Small intestine (tissue), 7 donors: Measurements from ENCODE around the gene MEG3. TPM values are rescaled to one million over a fixed set of nuclear protein-coding genes. Genes with fewer than 3 reads are reported as not detected.

Source experiments
- DNase-seq, 2 donors: peaks; one replicate each; pipeline versions ENCODE4 v3.0.0 to v3.0.0-alpha.2; 2013
- FAIRE-seq: peaks from 2 replicates; lab custom pipeline; 2012; peaks lifted over from hg19 to GRCh38; lab: Jason Lieb, UNC
- H3K27ac ChIP-seq, 3 donors: one replicate each; pipeline ENCODE4 v1.5.1; 2013; ENCODE audit warnings: low read length in 2 of 3, mild to moderate bottlenecking in 2 of 3, control low read depth in 1 of 3, inconsistent platforms in 1 of 3, low read depth in 1 of 3, moderate library complexity in 1 of 3
- H3K27me3 ChIP-seq, 3 donors: one replicate each; pipeline ENCODE4 v1.6.1; 2013; ENCODE audit warnings: low read length in 3 of 3, inconsistent platforms in 1 of 3; ENCODE audit not compliant: control insufficient read depth in 3 of 3, insufficient read depth in 3 of 3
- H3K36me3 ChIP-seq, 3 donors: one replicate each; pipeline ENCODE4 v1.6.1; 2013; ENCODE audit warnings: low read length in 3 of 3, inconsistent platforms in 1 of 3, low read depth in 1 of 3, mild to moderate bottlenecking in 1 of 3, moderate library complexity in 1 of 3; ENCODE audit not compliant: control insufficient read depth in 3 of 3, insufficient read depth in 2 of 3
- H3K4me1 ChIP-seq, 3 donors: one replicate each; pipeline ENCODE4 v1.6.1; 2013; ENCODE audit warnings: low read length in 2 of 3, inconsistent platforms in 1 of 3, low read depth in 1 of 3, mild to moderate bottlenecking in 1 of 3, moderate library complexity in 1 of 3; ENCODE audit not compliant: control insufficient read depth in 3 of 3, insufficient read depth in 2 of 3
- H3K4me3 ChIP-seq, 3 donors: one replicate each; pipeline ENCODE4 v1.5.1; 2013; ENCODE audit warnings: low read length in 3 of 3, control low read depth in 1 of 3, inconsistent platforms in 1 of 3, low read depth in 1 of 3, mild to moderate bottlenecking in 1 of 3, moderate library complexity in 1 of 3
- H3K9me3 ChIP-seq, 2 donors: one replicate each; pipeline ENCODE4 v1.6.1; 2013; ENCODE audit warnings: low read depth in 1 of 2, low read length in 1 of 2; ENCODE audit not compliant: control insufficient read depth in 2 of 2, insufficient read depth in 1 of 2
- WGBS, 3 donors: extraction: QIAGEN DNeasy Blood & Tissue Kit; methylation state at CpG; one replicate each; pipeline ENCODE4 v1.1.7; 2013; 5-methylcytosine and 5-hydroxymethylcytosine counted together
- polyA plus RNA-seq, 4 donors: library from polyadenylated mRNA; stranded (reverse) in 3 of 4; unstranded in 1 of 4; fragments of 200-250 nt in 3 of 4; fragments of 120-200 nt in 1 of 4; gene quantifications; one replicate each; pipeline versions ENCODE4 v1.2.1 to v1.2.3, GENCODE V29; 2013
- donor health status: healthy with polysubstance abuse.
- donor health status: control.
- donor health status: control.
- donor health status: Bipolar disorder and iron deficiency.
- donor health status: healthy.

The MEG3 gene
- polyA plus RNA-seq, 4 donors, result 5.1 to 86.5 (median 14.6) TPM

- no peak overlapping the region for H3K27ac ChIP-seq
- H3K9me3 ChIP-seq, result no peaks in the 10 kb centered on the region
- H3K27me3 ChIP-seq, result peaks cover 2 to 15% (median 3%) of the 10 kb centered on the region in 3 donors
- DNase-seq (no peak), FAIRE-seq (no peak)
- peaks cover 0 to 4% (median 0%) of the 10 kb centered on the region in 3 donors for H3K4me1 ChIP-seq
- H3K36me3 ChIP-seq, result peaks cover 0 to 13% (median 0%) of the 10 kb centered on the region in 3 donors
- WGBS, 3 donors, result 65 to 69% (median 65%) methylated on average over 22 of the region's 22 CpGs
- no peak overlapping the region for H3K4me3 ChIP-seq
Observed at GRCh38 chr14:100896369-100897060, 70.6 kb downstream of the MEG3 start.

- WGBS, 3 donors, result 57 to 63% (median 60%) methylated on average over 11 of the region's 11 CpGs
- Histone ChIP-seq H3K27me3 (peaks cover 2 to 32% (median 3%) of the 10 kb centered on the region in 3 donors), H3K4me3 (no peak overlapping the region), H3K27ac (no peak overlapping the region), H3K36me3 (peaks cover 0 to 16% (median 0%) of the 10 kb centered on the region in 3 donors), H3K9me3 (no peaks in the 10 kb centered on the region), H3K4me1 (peaks cover 0 to 4% (median 0%) of the 10 kb centered on the region in 3 donors)
- DNase-seq, result no peak
- FAIRE-seq, result no peak
Observed at GRCh38 chr14:100898465-100898864, 72.5 kb downstream of the MEG3 start.

GRCh38 chr14:100898935-100899883 is 73.3 kb downstream of the MEG3 start:
- peaks cover 0 to 13% (median 0%) of the 10 kb centered on the region in 3 donors for H3K36me3 ChIP-seq
- H3K9me3 ChIP-seq, result no peaks in the 10 kb centered on the region
- no peak overlapping the region for H3K27ac ChIP-seq
- FAIRE-seq (no peak), DNase-seq (peak in 1 of 2 donors; percentile 4)
- H3K4me1 ChIP-seq, result peaks cover 0 to 4% (median 0%) of the 10 kb centered on the region in 3 donors
- 34 to 52% (median 45%) methylated on average over 21 of the region's 21 CpGs for WGBS, 3 donors
- peaks cover 2 to 38% (median 3%) of the 10 kb centered on the region in 3 donors for H3K27me3 ChIP-seq
- H3K4me3 ChIP-seq, result no peak overlapping the region

GRCh38 chr14:100899884-100900771 is 74.2 kb downstream of the MEG3 start:
- peaks cover 0 to 13% (median 0%) of the 10 kb centered on the region in 3 donors for H3K36me3 ChIP-seq
- H3K9me3 ChIP-seq, result no peaks in the 10 kb centered on the region
- H3K4me3 ChIP-seq, result no peak overlapping the region
- FAIRE-seq (no peak), DNase-seq (peak in 1 of 2 donors; percentile 1)
- H3K4me1 ChIP-seq, result peaks cover 0 to 4% (median 0%) of the 10 kb centered on the region in 3 donors
- 8 to 15% (median 14%) methylated on average over 19 of the region's 19 CpGs for WGBS, 3 donors
- peaks cover 2 to 46% (median 3%) of the 10 kb centered on the region in 3 donors for H3K27me3 ChIP-seq
- no peak overlapping the region for H3K27ac ChIP-seq

- H3K4me3 ChIP-seq, result no peak overlapping the region
- H3K4me1 ChIP-seq, result peaks cover 0 to 4% (median 0%) of the 10 kb centered on the region in 3 donors
- 41 to 58% (median 48%) methylated on average over 14 to 15 of the region's 15 CpGs for WGBS, 3 donors
- no peak overlapping the region for H3K27ac ChIP-seq
- H3K9me3 ChIP-seq, result no peaks in the 10 kb centered on the region
- FAIRE-seq, result no peak
- peaks cover 0 to 13% (median 0%) of the 10 kb centered on the region in 3 donors for H3K36me3 ChIP-seq
- peak in 1 of 2 donors; percentile 6 for DNase-seq
- peaks cover 2 to 52% (median 3%) of the 10 kb centered on the region in 3 donors for H3K27me3 ChIP-seq
Observed at GRCh38 chr14:100900837-100901390, 75.0 kb downstream of the MEG3 start.

GRCh38 chr14:100901391-100902183 is 75.7 kb downstream of the MEG3 start:
- Histone ChIP-seq H3K36me3 (peaks cover 0 to 13% (median 0%) of the 10 kb centered on the region in 3 donors), H3K27ac (no peak overlapping the region), H3K27me3 (peaks cover 2 to 58% (median 3%) of the 10 kb centered on the region in 3 donors), H3K4me1 (peaks cover 0 to 4% (median 0%) of the 10 kb centered on the region in 3 donors), H3K9me3 (no peaks in the 10 kb centered on the region), H3K4me3 (no peak overlapping the region)
- FAIRE-seq (no peak), DNase-seq (no peak)
- WGBS, 3 donors, result 84 to 89% (median 85%) methylated on average over 12 of the region's 12 CpGs
